Amniotic stem cell (primary cell): ENCODE measurements around the gene KDM8.
A peak's percentile ranks its signal among the peaks of the same experiment; 100 is the strongest.

Source experiments
- DNase-seq: peaks from one replicate; lab custom pipeline; 2025; lab: John Stamatoyannopoulos, UW

Gene KDM8

DNA sequence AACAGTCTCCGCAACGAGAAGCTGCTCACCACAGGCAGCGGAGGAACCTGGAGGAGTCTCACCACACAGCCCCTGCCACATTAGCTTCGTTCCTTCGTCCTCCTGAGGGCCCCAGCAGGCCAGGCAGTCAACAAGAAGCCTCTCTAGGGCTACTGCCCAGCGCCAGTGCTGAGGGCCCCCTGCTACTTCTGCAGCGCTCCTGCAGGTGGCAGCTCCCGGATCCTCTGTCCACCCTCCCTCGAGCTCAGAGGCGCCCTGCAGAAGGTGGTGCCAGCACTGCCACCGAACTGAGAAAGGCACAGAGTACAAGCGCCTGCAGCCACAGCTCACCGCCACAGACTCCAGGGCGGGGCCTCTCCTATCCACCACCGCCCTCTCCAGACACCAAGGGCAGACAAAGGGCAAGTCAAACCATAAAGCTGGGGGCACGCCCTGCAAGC lies 27.3 kb downstream of the KDM8 start:
- DNase-seq = no peak

DNA sequence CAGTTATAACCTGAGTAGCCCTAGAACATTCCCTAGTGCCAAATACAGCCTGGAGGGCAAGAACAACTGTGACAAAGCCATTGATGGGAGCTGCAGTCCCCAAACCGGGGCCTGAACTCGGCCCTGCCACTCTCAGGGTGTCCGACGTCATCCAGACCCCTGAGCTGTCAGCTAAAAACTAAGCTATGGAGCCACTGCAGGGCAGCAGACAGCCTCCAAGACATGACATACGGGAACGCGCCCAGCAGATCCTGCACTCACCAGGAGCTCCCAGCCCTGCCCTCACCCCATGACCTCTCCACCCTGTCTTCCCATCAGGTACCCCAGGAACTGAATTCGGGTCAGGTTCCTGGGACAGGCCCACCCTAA lies 28.4 kb downstream of the KDM8 start:
- no peak for DNase-seq

DNA sequence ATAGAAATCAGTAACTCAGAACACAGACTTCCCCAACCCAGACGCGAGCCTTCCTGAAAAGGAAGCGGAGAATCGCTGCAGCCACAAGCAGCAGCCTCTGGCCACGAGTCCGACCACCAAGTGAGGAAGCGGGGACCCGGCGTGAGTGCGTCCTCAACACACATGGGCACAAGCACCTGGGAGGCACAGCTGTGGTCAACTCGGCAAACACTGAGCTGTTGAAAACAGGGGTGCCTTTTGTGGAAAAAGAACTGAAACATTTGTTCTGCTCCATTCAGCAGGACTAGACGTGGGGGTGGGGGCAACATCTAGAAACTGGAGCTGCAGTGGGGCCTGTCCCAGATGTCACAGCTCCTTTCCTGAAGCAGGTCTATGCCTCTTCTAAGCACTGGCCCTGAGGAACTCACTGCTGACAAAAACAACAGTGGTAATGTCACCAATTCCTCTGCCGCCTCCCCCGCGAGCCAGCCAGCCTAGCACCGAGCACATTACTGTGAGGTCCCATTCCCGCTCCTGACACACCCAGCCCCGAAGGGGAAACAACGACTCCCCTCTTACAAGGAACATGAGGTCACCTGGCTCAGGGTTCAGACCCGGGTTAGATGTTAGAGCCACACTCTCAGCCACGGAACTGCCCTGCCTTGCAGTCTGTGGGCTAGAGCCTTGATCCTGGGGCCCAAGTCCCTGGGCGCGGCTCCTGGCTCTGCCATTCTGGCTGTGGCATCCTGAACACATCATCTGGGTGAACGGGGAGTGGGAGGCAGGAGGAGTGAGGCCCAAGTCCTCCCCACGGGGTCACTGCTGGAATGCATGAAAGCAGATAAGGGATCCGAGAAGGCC lies 29.0 kb downstream of the KDM8 start:
- no peak for DNase-seq

DNA sequence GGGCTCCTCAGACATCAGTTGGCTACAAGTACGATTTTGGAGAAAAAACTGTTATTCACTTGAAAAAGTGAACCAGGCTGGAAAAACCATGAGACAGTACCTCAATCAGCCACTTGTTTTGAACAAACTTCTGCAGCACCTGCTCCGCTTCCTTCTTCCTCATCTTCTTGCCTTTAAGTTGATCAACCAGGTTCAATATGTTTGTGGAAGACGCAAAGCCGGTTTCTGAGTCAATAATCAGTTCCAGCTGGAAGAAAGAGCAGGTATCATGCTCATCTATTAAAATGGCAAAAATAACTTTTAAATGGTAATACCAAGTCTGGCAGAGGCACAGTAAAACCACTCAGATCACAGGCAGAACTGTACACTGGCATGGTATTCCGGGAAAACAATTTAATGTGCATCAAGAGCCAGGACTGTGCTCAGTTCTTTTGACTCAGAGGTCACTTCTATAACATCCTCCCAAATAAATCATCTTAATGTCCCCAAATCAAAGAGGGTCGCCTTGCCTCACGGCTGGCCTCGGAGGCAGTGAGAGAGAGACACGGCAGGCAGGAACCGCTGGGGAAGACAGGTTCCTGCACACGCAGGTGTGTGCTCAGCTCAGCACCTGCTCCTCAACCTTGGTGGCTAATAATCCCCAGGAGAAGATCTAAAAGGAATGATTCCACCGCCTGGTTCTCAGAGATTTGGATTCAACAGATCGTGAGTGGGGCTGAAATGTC lies 29.7 kb downstream of the KDM8 start:
- no peak for DNase-seq

DNA sequence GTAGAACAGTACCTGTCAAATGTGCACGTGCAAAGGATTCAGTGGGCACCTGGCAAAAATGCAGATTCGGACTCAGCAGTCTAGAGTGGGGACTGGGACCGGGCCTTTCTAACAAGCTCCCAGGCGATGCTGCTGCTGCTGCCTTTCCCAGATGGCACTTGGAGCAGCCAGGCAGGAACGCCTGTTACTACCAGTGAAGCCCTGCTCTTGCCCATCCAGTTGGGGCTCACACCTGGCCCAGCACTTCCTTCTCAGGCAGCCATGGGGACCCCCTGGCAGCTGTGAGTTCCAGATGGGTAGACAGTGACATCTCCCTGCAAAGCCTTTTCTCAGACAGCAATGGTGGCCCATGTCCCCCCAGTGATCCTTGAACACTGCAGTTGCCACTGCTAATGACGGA lies 30.4 kb downstream of the KDM8 start:
- DNase-seq = no peak

DNA sequence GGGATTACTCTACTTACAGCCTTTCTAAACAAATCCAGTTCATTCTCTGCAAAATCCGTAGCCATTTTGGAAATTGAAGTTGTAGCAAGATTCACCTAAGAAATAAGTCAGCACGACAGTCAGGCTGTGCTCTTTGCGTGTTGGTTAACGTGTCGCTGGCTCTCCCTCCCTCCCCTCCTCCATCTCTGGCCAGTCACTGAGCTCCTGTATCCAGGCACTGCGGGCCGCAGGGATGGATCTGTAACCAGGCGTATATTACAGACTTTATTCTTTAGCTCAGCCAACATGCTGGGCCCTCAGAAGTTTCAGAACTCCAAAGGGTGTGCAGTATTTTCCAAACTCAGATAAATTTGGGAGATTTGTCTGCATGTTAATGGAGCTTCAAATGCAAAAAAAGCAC lies 30.8 kb downstream of the KDM8 start:
- no peak for DNase-seq

DNA sequence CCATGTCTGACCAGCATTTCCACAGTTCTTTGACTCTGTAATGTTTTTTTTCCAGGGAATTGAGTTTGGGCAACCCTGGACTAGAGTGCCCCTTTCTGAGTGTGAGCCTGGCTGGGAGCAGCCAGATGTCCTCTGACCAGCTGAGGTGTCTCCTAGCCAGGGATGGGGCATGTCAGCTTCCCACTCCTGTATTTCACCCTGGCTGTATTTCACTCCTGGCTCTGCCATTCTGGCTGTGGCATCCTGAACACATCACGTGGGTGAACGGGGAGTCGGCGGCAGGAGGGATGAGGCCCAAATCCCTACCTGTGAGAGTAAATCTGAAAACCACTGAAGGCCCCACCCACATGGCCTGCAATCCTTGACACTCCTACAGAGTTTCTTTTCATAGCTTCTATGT lies 31.3 kb downstream of the KDM8 start:
- no peak for DNase-seq

DNA sequence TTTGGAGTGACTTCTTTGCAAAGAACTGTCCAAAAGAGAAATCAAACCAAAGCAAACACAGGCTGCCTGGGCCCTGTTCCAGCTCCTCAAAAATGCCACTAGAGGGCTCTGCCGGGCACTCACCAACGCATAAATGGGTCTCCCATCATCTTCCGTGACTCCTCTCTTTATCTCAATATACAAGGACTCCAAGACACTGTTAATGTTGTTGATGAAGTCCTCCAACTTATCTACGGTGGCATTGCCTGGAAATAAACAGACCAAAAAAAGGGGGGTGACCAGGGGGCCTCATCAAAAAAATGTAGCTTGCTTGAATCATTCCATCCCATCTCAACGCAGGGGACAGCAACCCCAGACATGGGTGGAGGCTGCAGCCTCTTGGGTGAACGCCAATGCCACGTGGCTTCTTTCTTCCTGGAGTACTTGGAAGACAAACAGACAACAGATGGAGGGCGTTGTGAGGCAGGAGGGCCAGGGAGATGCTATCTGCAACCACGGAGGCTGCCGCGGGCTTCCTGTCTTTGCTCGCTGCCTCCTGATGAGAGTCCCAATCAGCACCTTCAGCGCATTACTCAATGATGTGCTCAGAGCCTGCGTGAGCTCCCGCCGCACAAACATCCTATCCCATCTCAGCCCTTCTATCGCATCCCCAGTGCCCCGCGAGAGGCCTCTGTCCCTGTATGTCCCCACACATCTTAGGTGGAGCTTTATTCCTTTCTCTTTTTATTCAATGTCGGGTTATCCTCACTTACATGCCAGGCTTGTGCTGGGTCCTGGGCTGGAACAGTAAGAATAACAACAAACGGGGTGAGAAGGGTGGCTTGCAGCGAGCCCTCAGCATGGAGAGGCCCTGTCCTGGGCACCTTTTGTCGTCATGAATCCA lies 32.0 kb downstream of the KDM8 start:
- peak; percentile 63 for DNase-seq

DNA sequence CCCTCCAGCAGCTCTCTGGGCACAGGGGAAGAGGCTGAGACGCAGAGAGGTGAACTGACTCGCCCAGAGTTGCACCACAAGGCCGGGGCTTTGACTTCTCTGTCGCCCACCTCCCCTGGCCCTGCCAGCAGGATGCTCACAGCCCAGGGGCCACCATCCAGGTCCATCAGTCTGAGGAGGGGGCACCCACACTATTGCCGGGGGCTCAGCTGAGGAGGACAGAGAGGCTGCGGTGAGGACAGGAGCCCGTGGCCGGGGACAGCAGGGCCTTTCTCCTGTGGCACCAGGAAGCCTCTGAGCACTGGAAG lies 32.6 kb downstream of the KDM8 start:
- no peak for DNase-seq

DNA sequence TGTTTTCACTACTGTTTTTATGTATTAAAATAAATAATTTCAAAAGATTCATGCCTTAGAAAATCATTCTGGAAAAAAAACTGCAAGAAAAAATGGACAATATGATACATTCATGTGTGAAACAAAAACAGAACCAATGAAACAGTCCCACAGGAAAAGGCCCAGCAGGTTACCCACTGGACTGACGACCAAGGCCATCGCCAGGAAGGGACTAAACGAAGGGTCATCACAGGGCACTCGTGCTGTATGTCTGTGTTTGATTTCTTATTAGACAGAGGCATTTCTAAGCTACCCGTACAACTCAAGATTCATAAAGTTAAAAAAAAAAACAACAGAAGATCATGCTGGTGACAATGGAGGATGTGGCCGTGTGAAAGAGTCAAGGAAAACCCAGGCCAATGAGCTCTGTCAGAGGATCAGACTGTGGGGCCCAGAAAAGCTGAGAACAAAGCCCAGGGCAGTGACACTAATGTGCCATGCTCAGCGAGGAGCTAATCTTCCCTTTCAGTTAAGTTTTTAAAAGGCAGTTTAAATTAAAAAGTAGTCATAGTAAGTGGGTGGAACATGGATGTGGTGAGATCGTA lies 33.4 kb downstream of the KDM8 start:
- DNase-seq = no peak

DNA sequence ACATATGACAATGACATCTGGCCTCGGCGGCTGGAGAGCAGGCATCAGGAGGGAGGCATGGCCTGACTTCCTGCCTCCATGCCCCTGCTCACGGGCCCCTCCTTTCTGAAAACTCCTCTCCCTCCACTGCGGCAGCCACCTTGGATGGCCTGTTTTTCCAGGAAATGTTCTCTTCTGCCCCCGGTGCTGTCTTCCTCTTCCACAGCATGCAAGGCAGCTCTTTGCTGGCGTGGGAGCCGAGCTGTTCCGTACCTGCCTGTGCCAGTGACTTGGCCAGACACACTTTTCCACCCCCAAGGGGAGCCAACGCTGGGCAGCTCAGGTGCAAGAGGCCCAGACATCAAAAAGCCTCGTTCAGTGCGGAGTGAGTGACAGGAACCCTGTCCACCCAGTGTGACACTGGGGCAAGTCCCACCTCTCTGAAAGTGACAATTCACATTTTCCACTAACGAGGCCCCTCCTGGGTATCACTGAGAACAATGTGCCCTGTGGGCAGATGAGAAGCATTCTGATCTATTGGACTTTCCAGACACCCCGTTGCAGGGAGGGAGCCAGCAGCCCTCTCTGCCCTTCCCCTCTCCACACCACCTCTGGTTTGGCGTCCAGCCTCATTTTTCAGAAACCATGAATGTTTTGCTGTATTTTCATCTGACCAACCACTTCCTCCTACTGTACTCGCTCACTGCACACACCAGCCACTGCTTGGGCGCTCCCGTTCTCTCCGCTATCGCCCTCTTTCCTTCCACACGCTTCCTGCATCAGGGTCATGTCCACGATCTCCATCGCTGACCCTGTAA lies 34.1 kb downstream of the KDM8 start:
- no peak for DNase-seq

DNA sequence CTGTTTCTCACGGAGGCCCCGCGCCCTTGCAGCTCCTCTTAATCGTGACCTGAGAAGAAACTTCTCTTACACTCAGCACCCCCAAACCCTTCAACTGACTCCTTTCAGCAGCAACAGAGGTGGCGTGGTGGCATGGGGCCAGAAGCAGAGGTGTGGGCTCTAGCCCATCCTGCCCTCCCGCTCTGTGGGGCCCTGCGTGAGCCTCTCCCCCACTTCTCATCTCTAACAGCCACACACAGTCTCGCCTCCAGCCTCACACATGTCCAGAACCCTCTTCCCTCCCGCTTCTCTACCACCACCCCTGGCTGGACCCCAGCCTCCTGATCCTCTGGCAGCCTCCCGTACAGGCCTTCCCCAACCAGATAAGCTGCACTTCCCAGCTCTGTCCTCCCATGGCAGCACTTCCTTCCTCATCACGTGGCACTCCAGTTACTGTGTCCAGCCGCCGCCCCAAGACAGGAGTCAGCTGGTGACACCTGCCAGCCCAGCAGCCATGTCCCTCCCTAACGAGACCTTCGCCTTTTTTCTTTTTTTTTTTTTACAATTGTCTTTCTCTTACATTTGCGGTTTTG lies 34.8 kb downstream of the KDM8 start:
- DNase-seq = no peak

DNA sequence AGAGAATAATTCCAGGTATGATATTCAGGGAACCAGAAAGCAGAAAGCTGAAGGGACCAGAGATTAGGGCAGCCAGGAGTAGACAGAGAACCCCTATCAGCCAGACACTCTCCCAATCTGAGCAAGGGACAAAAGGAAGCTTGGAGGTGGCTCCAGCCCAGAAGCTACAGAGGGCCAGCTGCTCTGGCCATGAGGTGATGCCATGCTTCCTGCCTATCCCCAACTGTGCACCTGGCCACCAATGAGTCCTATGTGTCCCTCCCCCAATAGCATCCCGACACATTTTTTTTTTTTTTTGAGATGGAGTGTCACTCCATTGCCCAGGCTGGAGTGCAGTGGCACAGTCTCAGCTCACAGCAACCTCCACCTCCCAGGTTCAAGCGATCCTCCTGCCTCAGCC lies 35.3 kb downstream of the KDM8 start:
- no peak for DNase-seq

DNA sequence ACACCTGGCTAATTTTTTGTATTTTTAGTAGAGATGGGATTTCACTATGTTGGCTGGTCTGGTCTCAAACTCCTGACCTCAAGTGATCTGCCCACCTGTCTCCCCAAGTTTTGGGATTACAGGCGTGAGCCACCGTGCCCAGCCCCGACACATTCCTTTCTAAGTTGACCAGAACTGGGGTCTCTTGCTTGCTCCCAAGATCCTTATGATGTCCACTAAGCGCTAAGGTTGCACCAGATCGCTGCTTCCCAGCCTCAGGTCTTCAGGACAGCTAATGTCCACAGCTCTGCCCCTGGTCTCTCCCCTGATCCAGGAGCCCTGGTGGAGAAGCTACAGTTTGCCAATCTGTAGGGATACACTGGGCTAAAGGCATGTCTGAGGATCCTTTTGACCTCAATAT lies 35.7 kb downstream of the KDM8 start:
- DNase-seq = no peak

DNA sequence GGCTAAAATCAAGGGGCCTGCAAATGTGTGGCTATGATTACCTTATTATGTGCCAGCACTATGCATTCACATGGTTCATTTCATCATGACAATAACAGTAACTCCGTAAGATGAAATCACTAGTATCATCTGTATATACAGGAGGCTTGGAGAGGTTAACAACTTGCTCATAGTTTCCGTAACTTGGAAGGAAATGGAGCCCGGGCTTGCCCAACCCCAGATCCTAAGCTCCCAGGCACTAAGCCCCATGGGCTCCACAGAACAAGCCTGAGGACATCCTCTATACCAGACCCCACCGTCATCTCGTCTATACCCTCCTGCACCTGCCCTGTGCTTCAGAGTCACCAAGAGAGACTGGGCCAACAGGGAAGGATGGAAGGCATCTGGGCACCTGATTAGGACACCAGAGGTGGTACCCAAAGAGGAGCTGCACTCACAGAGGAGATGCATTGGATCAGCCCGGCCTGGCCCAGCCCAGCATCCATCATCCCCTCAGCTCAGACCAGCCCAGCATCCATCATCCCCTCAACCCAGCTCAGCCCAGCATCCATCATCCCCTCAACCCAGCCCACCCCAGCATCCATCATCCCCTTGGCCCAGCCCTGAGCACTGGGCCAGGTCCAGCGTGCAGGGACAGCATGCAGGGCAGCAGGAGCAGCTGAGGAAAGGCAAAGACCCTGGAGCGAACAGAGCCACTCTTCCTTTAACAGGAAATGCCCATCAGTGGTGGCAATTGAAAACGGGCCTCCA lies 36.8 kb downstream of the KDM8 start:
- DNase-seq = no peak

DNA sequence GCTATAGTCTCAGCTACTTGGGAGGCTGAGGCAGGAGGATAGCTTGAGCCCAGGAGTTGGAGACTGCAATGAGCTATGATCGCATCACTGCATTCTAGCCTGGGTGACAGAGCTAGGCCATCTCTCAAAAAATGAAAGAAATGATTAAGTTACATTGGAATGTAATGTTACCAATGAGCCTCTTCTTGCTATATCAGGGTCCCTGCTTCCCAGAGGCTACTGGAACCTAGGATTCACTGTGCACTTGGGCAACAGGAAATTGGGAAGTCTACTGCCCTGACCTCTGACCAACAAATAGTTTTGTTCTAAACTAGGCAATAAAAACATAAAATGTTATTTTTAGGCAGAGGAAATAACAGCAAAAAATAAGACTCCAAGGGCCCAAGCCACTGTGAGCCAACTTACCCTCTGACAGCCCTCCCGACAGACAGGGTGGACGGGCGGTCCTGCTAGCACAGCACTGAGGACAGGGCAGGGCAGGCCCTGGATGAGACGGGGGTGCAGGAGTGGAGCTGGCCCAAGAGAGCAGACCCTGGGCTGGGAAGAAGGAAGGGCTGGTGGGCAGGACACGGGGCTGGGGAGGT lies 37.7 kb downstream of the KDM8 start:
- DNase-seq = no peak

DNA sequence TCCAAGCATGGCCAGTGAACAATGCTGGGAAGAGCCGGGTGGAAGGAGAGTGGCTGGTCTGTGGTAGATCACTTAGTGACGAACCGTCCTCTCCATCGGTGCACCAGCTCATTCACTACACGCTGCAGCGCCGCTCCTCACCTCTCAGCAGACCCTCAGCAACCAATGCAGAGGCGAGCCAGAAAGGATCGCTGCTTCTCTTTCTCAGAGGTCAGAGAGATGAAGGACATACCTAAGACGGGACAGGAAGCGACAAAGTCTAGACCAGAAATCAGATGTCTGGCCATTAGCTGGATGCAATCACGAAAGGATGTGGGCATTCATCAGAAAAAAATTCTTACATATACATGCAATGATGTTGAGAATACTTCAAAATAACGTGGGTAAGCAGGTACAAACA lies 38.3 kb downstream of the KDM8 start:
- DNase-seq = no peak

DNA sequence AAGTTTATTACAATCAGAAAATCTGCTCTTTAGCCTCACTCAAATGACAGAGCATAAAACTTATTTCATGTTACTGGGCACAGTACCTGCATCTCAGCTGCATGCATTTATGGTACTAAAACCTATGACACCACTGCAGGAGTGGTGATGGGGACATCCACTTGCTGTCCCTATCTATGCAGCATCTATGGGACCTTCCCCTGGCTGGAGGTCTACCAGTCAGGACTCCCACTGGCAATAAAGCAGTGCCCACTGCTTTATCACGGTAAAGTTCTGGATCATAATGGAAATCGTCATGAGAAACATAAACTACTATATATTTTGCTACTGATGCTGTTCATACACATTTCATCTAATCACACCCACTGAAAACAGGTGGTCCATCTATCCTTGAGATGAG lies 39.1 kb downstream of the KDM8 start:
- DNase-seq = no peak

DNA sequence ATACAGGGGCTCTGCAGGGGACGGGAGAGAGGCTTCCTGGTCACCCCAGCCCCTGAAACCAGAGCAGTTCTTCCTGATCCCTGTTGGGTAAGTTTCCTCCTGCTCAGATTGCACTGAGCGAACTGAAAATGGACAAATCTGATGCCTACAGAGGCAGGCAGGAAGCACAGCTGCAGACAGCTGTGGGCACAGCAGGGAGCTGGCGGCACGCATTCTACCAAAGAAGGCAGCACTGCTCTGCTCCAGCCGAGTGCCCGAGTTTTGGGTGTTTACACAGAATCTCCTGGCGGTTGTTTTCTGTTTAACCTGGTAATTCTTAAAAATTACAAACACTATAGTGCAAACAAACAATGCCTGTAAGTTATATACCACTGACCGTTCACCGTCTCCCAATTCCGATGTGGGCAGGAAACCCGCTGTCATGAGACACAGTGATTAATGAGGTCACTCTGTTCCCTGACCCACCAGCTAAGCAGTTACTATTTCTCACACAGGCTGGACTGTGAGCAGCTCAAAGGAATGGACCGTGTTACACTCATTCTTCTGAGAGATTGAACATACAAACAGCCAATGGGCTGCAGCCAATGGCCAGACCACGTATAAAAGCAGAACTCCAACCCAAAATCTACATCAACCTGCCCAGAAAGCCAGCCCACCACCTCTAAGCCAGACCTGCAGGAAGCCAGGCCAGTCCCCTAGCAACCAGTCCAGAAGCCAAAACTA lies 39.7 kb downstream of the KDM8 start:
- DNase-seq = peak; percentile 1
